HG03280 (cell line): ENCODE results near the gene MYCBP2.
"Not testable (repeated sequence)": the region's sequence is repeated elsewhere in the genome, so short reads cannot be mapped to it uniquely, and the experiment has no call there.

Experiments
- ATAC-seq: cut with Tn5 transposase; IDR thresholded peaks from one replicate; pipeline ENCODE4 v1.9.1; 2021; ENCODE audit warnings: mild to moderate bottlenecking, moderate library complexity; ENCODE audit not compliant: unreplicated experiment

MYCBP2 gene

GRCh38 chr13:77215543-77215942 lies 111.4 kb downstream of the MYCBP2 start:
- ATAC-seq = no peak

GRCh38 chr13:77213644-77214043 lies 113.2 kb downstream of the MYCBP2 start:
- ATAC-seq = no peak

DNA sequence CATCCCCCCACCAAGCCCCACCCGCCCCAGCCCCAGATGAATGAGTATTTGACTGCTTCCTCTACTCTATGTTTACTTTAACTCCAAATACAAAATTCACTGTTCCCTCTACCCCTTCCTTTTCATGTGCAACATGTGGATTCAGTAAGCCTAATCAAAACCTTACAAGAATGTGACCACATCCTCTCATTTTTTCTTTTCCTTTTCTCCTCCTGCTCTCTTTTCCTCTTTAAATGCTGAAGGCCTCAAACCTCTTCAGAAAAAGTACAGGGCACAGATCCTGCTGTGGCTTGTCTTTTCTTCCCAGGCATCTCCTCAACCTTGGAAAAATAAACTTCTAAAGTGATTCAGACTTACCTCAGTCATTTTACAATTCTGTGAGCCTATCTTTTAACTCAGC lies 119.0 kb downstream of the MYCBP2 start:
- ATAC-seq = no peak

- ATAC-seq = not testable (repeated sequence)
Measured at GRCh38 chr13:77198995-77199394, 127.9 kb downstream of the MYCBP2 start.

DNA sequence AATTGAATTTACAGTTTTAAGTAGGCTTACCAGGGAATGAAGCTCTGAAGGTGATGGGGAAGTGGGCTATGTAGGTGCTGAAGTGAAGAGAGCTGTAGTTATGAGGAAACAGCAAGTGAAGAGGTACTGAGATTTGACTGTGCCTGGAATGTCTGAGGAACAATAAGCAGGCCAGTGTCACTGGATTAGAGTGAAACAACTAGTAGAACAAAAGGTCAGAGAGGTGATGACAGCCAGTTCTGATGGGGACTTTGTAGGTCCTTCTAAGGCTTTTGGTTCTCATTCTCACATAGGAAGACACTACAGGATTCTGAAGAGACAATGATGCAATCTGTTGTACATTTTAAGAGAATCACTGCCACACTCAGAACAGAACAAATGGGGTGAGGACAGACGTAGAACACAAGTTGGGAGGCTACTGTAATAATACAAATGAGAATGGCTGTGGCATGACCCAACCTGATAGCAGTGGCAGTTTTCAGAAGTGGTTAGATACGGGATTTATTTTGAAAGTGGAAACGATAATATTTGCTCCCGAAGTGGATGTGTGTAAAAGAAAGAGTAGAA lies 130.8 kb downstream of the MYCBP2 start:
- ATAC-seq = no peak

DNA sequence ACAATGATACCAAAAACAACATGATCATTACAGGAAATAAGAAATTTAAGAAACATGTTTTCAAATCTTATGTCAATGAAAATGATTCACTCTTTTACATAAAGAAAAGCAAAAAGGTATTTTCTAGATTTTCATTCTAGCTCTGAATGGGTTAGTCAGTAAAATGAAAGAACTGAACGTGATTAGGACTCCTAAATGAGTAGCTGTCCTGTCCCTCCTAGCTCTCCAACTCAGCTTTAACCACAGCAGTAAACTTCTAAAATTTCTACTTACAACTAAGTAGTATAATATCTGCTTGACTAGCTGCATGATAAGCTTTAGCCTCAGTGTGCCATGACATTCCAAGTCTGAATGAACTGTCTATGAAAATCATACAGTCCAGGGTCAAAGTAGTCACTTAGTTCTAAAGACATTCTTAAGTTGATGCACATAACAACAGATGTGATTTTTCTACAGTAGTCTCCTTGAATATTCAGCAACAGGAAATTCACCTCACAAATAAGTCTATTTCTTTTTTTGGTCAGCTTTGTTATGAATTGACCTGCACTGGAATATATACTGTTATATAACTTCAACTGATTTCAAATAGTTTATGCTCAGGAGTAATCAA lies 136.4 kb downstream of the MYCBP2 start:
- no peak for ATAC-seq

DNA sequence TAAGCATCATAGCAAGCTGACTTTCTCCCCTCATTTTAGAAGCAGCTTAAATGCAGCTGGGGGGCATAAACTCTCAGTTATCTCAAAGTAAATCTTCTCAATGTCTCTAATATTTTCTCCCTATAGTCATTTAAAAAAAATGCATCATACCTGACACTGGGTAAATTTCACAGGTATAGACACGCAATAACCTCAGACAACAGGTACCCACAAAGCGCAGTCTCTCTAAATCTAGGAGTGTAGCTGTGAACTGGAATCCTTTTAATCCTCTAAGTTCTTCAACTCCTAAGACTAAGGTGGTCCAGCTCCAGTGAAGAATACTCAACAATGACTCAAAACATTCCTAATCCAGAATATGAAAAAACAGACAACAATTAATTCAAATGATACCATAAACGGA lies 141.2 kb downstream of the MYCBP2 start:
- ATAC-seq = no peak

DNA sequence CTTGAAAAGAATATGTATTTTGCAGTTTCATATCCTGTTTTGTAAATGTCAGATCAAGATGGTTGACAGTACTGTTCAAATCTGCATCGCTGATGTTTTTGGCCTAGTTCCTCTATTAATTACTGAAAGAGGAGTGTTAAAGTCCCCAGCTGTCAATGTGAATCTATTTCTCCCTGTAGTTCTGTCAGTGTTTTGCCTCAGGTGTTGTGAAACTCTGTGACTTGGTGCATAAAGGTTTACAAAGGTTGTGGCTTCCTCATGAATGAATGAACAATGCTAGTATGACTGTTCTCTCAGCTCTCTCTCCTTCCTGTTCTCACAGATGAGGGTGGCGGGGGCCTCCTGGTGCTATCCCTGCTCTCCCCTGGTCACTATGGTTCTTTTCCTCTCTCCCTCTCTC lies 142.4 kb downstream of the MYCBP2 start:
- peak; percentile 98 for ATAC-seq

DNA sequence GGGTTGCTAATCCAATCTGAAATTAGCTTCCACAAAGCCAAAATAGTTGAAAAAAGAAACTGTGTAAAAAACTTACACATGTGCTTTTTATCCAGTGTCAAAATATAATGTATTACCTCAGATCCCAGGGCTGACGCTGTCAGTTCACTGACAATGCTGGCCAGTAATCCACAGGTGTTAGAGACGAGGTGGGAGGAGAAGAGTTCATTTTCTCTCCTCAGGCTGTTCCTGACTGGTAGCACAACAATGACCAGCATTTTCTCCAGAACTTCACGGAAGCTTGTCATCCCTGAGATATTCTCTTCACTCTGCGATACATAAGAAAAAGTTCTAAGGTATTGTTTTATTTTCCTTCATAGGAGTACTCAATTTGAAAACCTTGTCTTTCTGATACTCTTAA lies 146.9 kb downstream of the MYCBP2 start:
- no peak for ATAC-seq

DNA sequence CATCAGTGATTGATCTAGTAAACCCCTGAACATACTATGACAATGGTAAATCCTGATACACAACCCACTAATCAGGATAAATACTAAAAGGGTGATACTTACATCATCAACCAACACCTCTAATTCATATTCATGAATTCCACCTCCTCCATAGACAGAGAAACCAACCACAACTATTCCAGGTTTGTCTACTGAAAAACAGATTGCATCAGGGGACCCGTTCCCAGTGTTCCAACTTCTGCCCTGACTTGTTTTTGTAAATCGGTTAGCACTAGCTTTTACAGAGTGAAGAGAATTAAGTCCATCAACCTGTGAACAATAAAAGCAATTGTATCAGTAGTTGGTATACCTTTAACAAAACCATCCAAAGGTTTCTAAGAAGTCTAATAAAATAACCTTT lies 149.2 kb downstream of the MYCBP2 start:
- no peak for ATAC-seq

GRCh38 chr13:77176350-77176749 lies 150.5 kb downstream of the MYCBP2 start:
- no peak for ATAC-seq

- no peak for ATAC-seq
Measured at GRCh38 chr13:77172650-77173049, 154.2 kb downstream of the MYCBP2 start.

GRCh38 chr13:77171451-77171850 lies 155.4 kb downstream of the MYCBP2 start:
- no peak for ATAC-seq

GRCh38 chr13:77168237-77168636 lies 158.7 kb downstream of the MYCBP2 start:
- no peak for ATAC-seq

GRCh38 chr13:77150651-77151050 lies 176.2 kb downstream of the MYCBP2 start:
- no peak for ATAC-seq

GRCh38 chr13:77143431-77143830 lies 183.5 kb downstream of the MYCBP2 start:
- ATAC-seq = no peak

GRCh38 chr13:77139306-77139705 lies 187.6 kb downstream of the MYCBP2 start:
- no peak for ATAC-seq

DNA sequence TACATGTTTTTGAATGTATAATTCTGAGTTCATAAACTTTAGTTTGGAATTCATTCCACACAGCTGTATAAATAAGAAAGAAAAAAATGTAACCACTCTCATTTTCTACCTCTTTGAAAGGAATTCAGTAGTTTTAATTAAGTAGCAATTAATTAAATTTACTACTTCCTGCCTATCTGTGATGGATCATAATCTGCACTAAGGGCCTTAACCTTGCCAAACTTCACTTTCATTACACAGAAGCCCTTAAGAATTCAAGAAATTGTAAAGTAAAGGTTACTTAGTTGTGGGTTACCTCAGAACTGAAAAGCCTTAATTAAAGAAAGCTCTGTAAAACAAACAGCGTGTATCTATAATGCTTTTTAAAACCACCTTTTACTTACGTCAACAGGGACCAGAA lies 188.1 kb downstream of the MYCBP2 start:
- ATAC-seq = no peak

DNA sequence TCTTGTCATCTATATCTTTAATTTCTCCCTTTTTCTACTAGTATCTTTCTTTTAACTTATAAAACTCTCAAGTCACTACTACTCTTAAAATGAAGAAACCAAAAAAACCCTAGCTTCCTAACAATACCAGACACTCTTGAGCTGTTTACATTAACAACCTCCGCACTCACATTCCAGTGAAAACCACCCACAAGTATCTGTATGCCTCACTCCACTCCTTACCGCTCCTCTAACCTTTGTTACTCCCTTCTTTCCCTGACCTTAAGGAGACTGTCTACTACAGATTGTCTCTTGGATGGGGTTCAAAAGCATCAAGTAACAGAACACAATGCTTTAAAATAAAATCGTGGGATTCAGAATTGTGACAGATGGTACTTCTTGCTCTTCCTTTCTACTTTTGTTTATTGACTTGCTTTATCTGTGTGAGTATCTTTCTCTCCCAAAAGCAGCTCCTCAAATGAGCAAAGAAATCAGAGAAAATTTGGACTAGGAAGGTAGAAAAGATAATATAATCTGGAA lies 189.9 kb downstream of the MYCBP2 start:
- no peak for ATAC-seq

- no peak for ATAC-seq
Measured at GRCh38 chr13:77124423-77124822, 202.5 kb downstream of the MYCBP2 start.

GRCh38 chr13:77118134-77118533 lies 208.8 kb downstream of the MYCBP2 start:
- ATAC-seq = no peak

DNA sequence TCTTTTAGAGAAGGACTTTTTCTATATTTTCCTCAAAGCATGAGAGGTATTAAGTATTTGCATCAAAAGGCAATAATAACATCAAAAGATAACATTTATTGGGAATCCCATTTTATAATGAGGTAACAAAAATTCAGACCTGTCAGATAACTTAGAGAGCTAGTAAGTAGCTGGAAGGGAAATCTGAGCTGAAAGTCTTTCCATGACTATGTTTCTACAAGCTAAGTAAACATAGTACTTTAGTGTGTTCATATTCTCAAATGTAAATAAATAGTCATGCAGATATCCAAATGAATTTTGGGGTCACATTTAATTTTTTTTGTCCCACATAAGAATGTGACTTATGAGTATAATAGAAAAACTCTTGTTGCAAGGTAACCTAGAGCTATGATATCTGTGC lies 212.6 kb downstream of the MYCBP2 start:
- no peak for ATAC-seq

GRCh38 chr13:77113496-77113895 lies 213.4 kb downstream of the MYCBP2 start:
- no peak for ATAC-seq
